Measurements from ENCODE around the gene RHCG.

GRCh38 chr15:89487791-89488190, 8.6 kb downstream of the RHCG start:
- TF ChIP-seq FOXM1 (IDR thresholded peaks at IDR 0.05; ENCODE audit: borderline replicate concordance) (no peak), CTBP1 (IDR thresholded peaks at IDR 0.05; ENCODE audit: borderline replicate concordance) (no peak), SP1 (IDR thresholded peaks at IDR 0.05) (no peak), FOXK2 (IDR thresholded peaks at IDR 0.05) (no peak), SUZ12 (IDR thresholded peaks at IDR 0.05) (no peak), L3MBTL2 (conservative IDR thresholded peaks at IDR 0.05) (no peak), PKNOX1 (IDR thresholded peaks at IDR 0.05) (no peak), TARDBP (IDR thresholded peaks at IDR 0.05) (no peak), NFRKB (IDR thresholded peaks at IDR 0.05) (no peak), BHLHE40 (IDR thresholded peaks at IDR 0.05; ENCODE audit: borderline replicate concordance) (no peak), LEF1 (IDR thresholded peaks at IDR 0.05; ENCODE audit: borderline replicate concordance) (no peak), FOXA1 (IDR thresholded peaks at IDR 0.05) (no peak), ZNF384 (IDR thresholded peaks at IDR 0.05) (no peak), ELF4 (IDR thresholded peaks at IDR 0.05) (no peak)
